ENCODE measurements around the gene SUPT3H. TPM values are rescaled to one million over a fixed set of nuclear protein-coding genes. Genes with fewer than 3 reads are reported as not detected.

The SUPT3H gene
- total RNA-seq, 1 experiment from 2014 or later = 3.6 TPM

DNA sequence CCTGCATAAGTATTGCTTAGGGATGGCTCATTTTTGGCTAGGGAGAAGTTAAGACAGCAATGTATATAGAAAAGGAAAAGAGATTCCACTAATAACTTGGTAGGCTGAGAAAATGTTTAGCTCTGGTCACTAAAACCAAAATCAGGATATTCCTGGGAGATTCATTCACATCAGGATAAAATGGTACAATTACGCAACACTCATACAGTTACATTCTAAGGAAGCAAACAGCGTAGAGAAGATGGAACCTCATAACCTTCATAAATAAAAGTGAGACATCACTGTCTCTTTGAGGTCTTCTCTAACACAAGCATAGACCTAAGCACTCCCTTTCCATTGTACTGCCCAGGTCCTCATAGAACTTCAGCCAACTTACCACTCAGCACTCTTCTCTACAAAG is 345.3 kb downstream of the SUPT3H start:
- intact Hi-C loops (cut with micrococcal nuclease) = no loop called here
- ChIA-PET CTCF (no interaction called here), POLR2A (ENCODE audit: unreplicated experiment) (no interaction called here)
- no peak overlapping the region for H2AFZ ChIP-seq (ENCODE audit: low read length)
- ATAC-seq (no peak), DNase-seq (no peak)
- no peak overlapping the region for H3K4me3 ChIP-seq (ENCODE audit: low read length)
- H3K27ac ChIP-seq (ENCODE audit: low read length) = no peak overlapping the region
- H3K79me2 ChIP-seq (ENCODE audit: low read length) = no peaks in the 10 kb centered on the region
- no peaks in the 10 kb centered on the region for H3K9me3 ChIP-seq (ENCODE audit: low read length)
- H3K27me3 ChIP-seq (ENCODE audit: low read length) = no peaks in the 10 kb centered on the region
- H3K9ac ChIP-seq (ENCODE audit: low read length) = no peak overlapping the region
- no peaks in the 10 kb centered on the region for H3K36me3 ChIP-seq (ENCODE audit: low read depth, low read length)
- no peak for TF ChIP-seq EZH2 (IDR thresholded peaks at IDR 0.05; ENCODE audit: low read length, unreplicated experiment)
- TF ChIP-seq EZH2phosphoT487 (IDR thresholded peaks at IDR 0.05; ENCODE audit: borderline replicate concordance, low read length) = no peak
- TF ChIP-seq, protein P1, sequence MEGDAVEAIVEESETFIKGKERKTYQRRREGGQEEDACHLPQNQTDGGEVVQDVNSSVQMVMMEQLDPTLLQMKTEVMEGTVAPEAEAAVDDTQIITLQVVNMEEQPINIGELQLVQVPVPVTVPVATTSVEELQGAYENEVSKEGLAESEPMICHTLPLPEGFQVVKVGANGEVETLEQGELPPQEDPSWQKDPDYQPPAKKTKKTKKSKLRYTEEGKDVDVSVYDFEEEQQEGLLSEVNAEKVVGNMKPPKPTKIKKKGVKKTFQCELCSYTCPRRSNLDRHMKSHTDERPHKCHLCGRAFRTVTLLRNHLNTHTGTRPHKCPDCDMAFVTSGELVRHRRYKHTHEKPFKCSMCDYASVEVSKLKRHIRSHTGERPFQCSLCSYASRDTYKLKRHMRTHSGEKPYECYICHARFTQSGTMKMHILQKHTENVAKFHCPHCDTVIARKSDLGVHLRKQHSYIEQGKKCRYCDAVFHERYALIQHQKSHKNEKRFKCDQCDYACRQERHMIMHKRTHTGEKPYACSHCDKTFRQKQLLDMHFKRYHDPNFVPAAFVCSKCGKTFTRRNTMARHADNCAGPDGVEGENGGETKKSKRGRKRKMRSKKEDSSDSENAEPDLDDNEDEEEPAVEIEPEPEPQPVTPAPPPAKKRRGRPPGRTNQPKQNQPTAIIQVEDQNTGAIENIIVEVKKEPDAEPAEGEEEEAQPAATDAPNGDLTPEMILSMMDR (conservative IDR thresholded peaks at IDR 0.05; ENCODE audit: low read depth, low read length) = no peak
- no peak overlapping the region for H3K4me2 ChIP-seq (ENCODE audit: low read length)
- H3K9me2 ChIP-seq (replicated peaks; ENCODE audit: low read length) = no peaks in the 10 kb centered on the region
- no peaks in the 10 kb centered on the region for H3F3A ChIP-seq (ENCODE audit: low read length, unreplicated experiment)
- no peaks in the 10 kb centered on the region for H4K20me1 ChIP-seq (ENCODE audit: low read length)
- no peaks in the 10 kb centered on the region for H3K4me1 ChIP-seq (ENCODE audit: insufficient read depth, low read length)
- BruUV-seq (replicated peaks) = no TSS peak

DNA sequence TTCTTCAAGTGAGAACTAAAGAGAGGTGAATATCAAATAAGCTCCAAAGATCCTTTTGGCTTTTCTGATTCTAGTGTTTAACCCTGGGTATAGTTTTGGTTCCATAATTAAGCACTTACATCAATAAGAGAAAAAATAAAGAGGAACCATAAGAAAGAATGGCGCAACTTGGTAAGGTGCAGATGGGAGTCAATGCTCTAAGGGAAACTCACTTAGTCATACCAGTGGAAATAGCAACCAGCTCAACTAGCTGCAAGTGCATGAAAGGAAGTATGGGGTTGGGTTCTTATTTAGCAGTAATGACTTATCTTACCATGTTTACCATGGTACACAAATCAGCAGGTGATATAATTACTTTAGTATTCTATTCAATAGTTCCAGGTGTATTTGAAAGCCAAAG is 346.1 kb downstream of the SUPT3H start:
- no TSS peak for BruUV-seq (replicated peaks)
- H3K27me3 ChIP-seq (ENCODE audit: low read length) = no peaks in the 10 kb centered on the region
- no peak overlapping the region for H3K27ac ChIP-seq (ENCODE audit: low read length)
- H3K9me2 ChIP-seq (replicated peaks; ENCODE audit: low read length) = no peaks in the 10 kb centered on the region
- H3K9me3 ChIP-seq (ENCODE audit: low read length) = no peaks in the 10 kb centered on the region
- intact Hi-C loops (cut with micrococcal nuclease) = no loop called here
- no peaks in the 10 kb centered on the region for H3K4me1 ChIP-seq (ENCODE audit: insufficient read depth, low read length)
- H3K9ac ChIP-seq (ENCODE audit: low read length) = no peak overlapping the region
- no peaks in the 10 kb centered on the region for H3F3A ChIP-seq (ENCODE audit: low read length, unreplicated experiment)
- ATAC-seq (no peak), DNase-seq (no peak)
- ChIA-PET CTCF (no interaction called here), POLR2A (ENCODE audit: unreplicated experiment) (no interaction called here)
- no peak overlapping the region for H3K4me3 ChIP-seq (ENCODE audit: low read length)
- H3K4me2 ChIP-seq (ENCODE audit: low read length) = no peak overlapping the region
- TF ChIP-seq EZH2 (IDR thresholded peaks at IDR 0.05; ENCODE audit: low read length, unreplicated experiment) (no peak), EZH2phosphoT487 (IDR thresholded peaks at IDR 0.05; ENCODE audit: borderline replicate concordance, low read length) (no peak)
- TF ChIP-seq, protein P1 (conservative IDR thresholded peaks at IDR 0.05; ENCODE audit: low read depth, low read length) = no peak
- H2AFZ ChIP-seq (ENCODE audit: low read length) = no peak overlapping the region
- no peaks in the 10 kb centered on the region for H4K20me1 ChIP-seq (ENCODE audit: low read length)
- H3K36me3 ChIP-seq (ENCODE audit: low read depth, low read length) = no peaks in the 10 kb centered on the region
- H3K79me2 ChIP-seq (ENCODE audit: low read length) = no peaks in the 10 kb centered on the region

DNA sequence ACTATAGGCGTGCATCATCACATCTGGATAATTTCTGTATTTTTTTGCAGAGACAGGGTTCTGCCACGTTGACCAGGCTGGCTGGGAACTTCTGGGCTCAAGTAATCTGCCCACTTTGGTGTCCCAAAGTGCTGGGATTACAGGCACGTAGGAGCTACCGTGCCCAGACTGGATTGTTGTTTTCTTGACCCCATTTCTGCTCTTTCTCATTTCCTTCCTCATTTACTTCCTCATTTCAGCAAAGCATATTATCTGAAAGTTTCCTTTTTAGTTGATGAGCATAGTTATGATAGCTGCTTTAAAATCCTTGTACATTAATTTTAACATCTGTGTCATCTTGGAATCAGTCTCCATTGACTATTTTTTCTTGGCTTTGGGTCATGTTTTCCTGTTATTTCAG is 350.6 kb downstream of the SUPT3H start:
- no peaks in the 10 kb centered on the region for H3K9me2 ChIP-seq (replicated peaks; ENCODE audit: low read length)
- H3K9ac ChIP-seq (ENCODE audit: low read length) = no peak overlapping the region
- no peaks in the 10 kb centered on the region for H3K27me3 ChIP-seq (ENCODE audit: low read length)
- no peaks in the 10 kb centered on the region for H3F3A ChIP-seq (ENCODE audit: low read length, unreplicated experiment)
- no TSS peak for BruUV-seq (replicated peaks)
- H3K4me2 ChIP-seq (ENCODE audit: low read length) = no peak overlapping the region
- H3K4me1 ChIP-seq (ENCODE audit: insufficient read depth, low read length) = no peaks in the 10 kb centered on the region; the same call in 1 of the 2 replicates
- TF ChIP-seq EZH2phosphoT487 (IDR thresholded peaks at IDR 0.05; ENCODE audit: borderline replicate concordance, low read length) = no peak
- TF ChIP-seq, protein P1 (conservative IDR thresholded peaks at IDR 0.05; ENCODE audit: low read depth, low read length) = no peak
- no peak for TF ChIP-seq EZH2 (IDR thresholded peaks at IDR 0.05; ENCODE audit: low read length, unreplicated experiment)
- DNase-seq (no peak), ATAC-seq (no peak)
- intact Hi-C loops (cut with micrococcal nuclease) = no loop called here
- POLR2A ChIA-PET (ENCODE audit: unreplicated experiment) = interaction anchor here (0.6 kb wide), 1 partner anchor 8 kb away, joined by 3 read pairs; no protein-coding TSS in a partner anchor
- CTCF ChIA-PET = no interaction called here
- H3K4me3 ChIP-seq (ENCODE audit: low read length) = no peak overlapping the region
- no peaks in the 10 kb centered on the region for H3K79me2 ChIP-seq (ENCODE audit: low read length)
- no peak overlapping the region for H2AFZ ChIP-seq (ENCODE audit: low read length)
- no peaks in the 10 kb centered on the region for H3K9me3 ChIP-seq (ENCODE audit: low read length)
- H3K27ac ChIP-seq (ENCODE audit: low read length) = no peak overlapping the region
- no peaks in the 10 kb centered on the region for H4K20me1 ChIP-seq (ENCODE audit: low read length)
- H3K36me3 ChIP-seq (ENCODE audit: low read depth, low read length) = no peaks in the 10 kb centered on the region

Measured in PC-3 (cell line).